ENCODE data around the gene KIF5C.

- TF ChIP-seq POLR2A (IDR thresholded peaks at IDR 0.05) (no peak), CTCF (IDR thresholded peaks at IDR 0.05) (no peak)
Observed at GRCh38 chr2:149068996-149069888, 194.2 kb downstream of the KIF5C start.

All from stomach (tissue), 4 donors.